Measurements from ENCODE around the gene SLC9C1. TPM values are rescaled to one million over a fixed set of nuclear protein-coding genes. Genes with fewer than 3 reads are reported as not detected.

Gene SLC9C1
- polyA plus RNA-seq, 1 donor (not counting 4 experiments of a cell fraction or from before 2014, with no cell fraction given): not detected

GRCh38 chr3:112097378-112097777 is 196.6 kb downstream of the SLC9C1 start:
- Histone ChIP-seq H4K20me1 (ENCODE audit: control insufficient read depth, extremely low read depth, insufficient read depth, low read length) (no peaks in the 10 kb centered on the region), H3K9me1 (ENCODE audit: control insufficient read depth, extremely low read depth, insufficient read depth, low read length) (peaks cover 3% of the 10 kb centered on the region), H3K9me3 (ENCODE audit: control insufficient read depth, low read depth, low read length) (no peaks in the 10 kb centered on the region), H3K27ac (ENCODE audit: control insufficient read depth, insufficient read depth, low read length) (peak overlapping the region; percentile 33), H3K4me3 (ENCODE audit: control insufficient read depth in 2 of 3, extremely low read depth in 1 of 3, insufficient read depth in 2 of 3, low read depth in 1 of 3, low read length in 3 of 3) (no peak overlapping the region), H3K79me2 (ENCODE audit: control insufficient read depth, insufficient read depth, low read length) (peaks cover 43% of the 10 kb centered on the region), H3K4me2 (ENCODE audit: control insufficient read depth, extremely low read depth, insufficient read depth, low read depth, low read length) (peak overlapping the region; percentile 36), H3K27me3 (ENCODE audit: control insufficient read depth, extremely low read depth, insufficient read depth, low read length) (no peaks in the 10 kb centered on the region), H3K36me3 (ENCODE audit: control insufficient read depth in 2 of 2, extremely low read depth in 1 of 2, insufficient read depth in 2 of 2, low read length in 2 of 2) (peaks cover 4 to 5% of the 10 kb centered on the region in 2 experiments), H3K4me1 (ENCODE audit: control insufficient read depth, extremely low read depth, insufficient read depth, low read length) (peaks cover 45% of the 10 kb centered on the region), H2AFZ (ENCODE audit: control insufficient read depth, low read length) (no peak overlapping the region), H3K9ac (ENCODE audit: control insufficient read depth, extremely low read depth, insufficient read depth, low read length) (no peak overlapping the region)
- TF ChIP-seq EZH2 (IDR thresholded peaks at IDR 0.05; ENCODE audit: low read length) (no peak), CTCF (optimal IDR thresholded peaks at IDR 0.05 in 1 of 3, IDR thresholded peaks at IDR 0.05 in 1 of 3, conservative IDR thresholded peaks at IDR 0.05 in 1 of 3; ENCODE audit: extremely low read depth in 1 of 3, insufficient read depth in 2 of 3, low read length in 3 of 3) (no peak)
- dilution Hi-C loops (cut with MboI; ENCODE audit: extremely low pct_ligation_motif_present, low sequenced_read_pairs): no loop called here
- FAIRE-seq (peak; percentile 99), DNase-seq (ENCODE audit: low read depth, low spot score) (peak; percentile 94)

- no peak for DNase-seq (ENCODE audit: low read depth, low spot score)
- H3K4me1 ChIP-seq (ENCODE audit: control insufficient read depth, extremely low read depth, insufficient read depth, low read length): peaks cover 36% of the 10 kb centered on the region
- H4K20me1 ChIP-seq (ENCODE audit: control insufficient read depth, extremely low read depth, insufficient read depth, low read length): no peaks in the 10 kb centered on the region
- no peak overlapping the region for H2AFZ ChIP-seq (ENCODE audit: control insufficient read depth, low read length)
- H3K9me3 ChIP-seq (ENCODE audit: control insufficient read depth, low read depth, low read length): no peaks in the 10 kb centered on the region
- TF ChIP-seq CTCF (optimal IDR thresholded peaks at IDR 0.05 in 1 of 3, IDR thresholded peaks at IDR 0.05 in 1 of 3, conservative IDR thresholded peaks at IDR 0.05 in 1 of 3; ENCODE audit: extremely low read depth in 1 of 3, insufficient read depth in 2 of 3, low read length in 3 of 3) (no peak), EZH2 (IDR thresholded peaks at IDR 0.05; ENCODE audit: low read length) (no peak)
- FAIRE-seq: peak; percentile 29
- no peak overlapping the region for H3K4me3 ChIP-seq (ENCODE audit: control insufficient read depth in 2 of 3, extremely low read depth in 1 of 3, insufficient read depth in 2 of 3, low read depth in 1 of 3, low read length in 3 of 3)
- H3K4me2 ChIP-seq (ENCODE audit: control insufficient read depth, extremely low read depth, insufficient read depth, low read depth, low read length): peak overlapping the region; percentile 8
- H3K36me3 ChIP-seq (ENCODE audit: control insufficient read depth in 2 of 2, extremely low read depth in 1 of 2, insufficient read depth in 2 of 2, low read length in 2 of 2): peaks cover 3 to 8% of the 10 kb centered on the region in 2 experiments
- H3K9me1 ChIP-seq (ENCODE audit: control insufficient read depth, extremely low read depth, insufficient read depth, low read length): no peaks in the 10 kb centered on the region
- dilution Hi-C loops (cut with MboI; ENCODE audit: extremely low pct_ligation_motif_present, low sequenced_read_pairs): no loop called here
- H3K27ac ChIP-seq (ENCODE audit: control insufficient read depth, insufficient read depth, low read length): peak overlapping the region; percentile 34
- H3K9ac ChIP-seq (ENCODE audit: control insufficient read depth, extremely low read depth, insufficient read depth, low read length): no peak overlapping the region
- H3K27me3 ChIP-seq (ENCODE audit: control insufficient read depth, extremely low read depth, insufficient read depth, low read length): no peaks in the 10 kb centered on the region
- peaks cover 50% of the 10 kb centered on the region for H3K79me2 ChIP-seq (ENCODE audit: control insufficient read depth, insufficient read depth, low read length)
These were observed 197.8 kb downstream of the SLC9C1 start for GRCh38 chr3:112096176-112096575.

All from keratinocyte (primary cell).